Spleen (tissue), 11 donors: ENCODE measurements around the gene CCNY. TPM values are rescaled to one million over a fixed set of nuclear protein-coding genes. Genes with fewer than 3 reads are reported as not detected.

ENCODE experiments used
- DNase-seq: peaks from one replicate; pipeline ENCODE4 v3.0.0-alpha.2; 2020
- H3K27ac ChIP-seq, 8 donors: fragments of 200-600 bp; sonication (generic) in 7 of 8; 1 replicate in 4 of 8; 2 replicates in 4 of 8; pipeline versions ENCODE4 v1.5.0 to v1.8.0; 2016 to 2021; ENCODE audit warnings: inconsistent platforms in 4 of 8, mild to moderate bottlenecking in 4 of 8, moderate library complexity in 1 of 8
- H3K27me3 ChIP-seq, 7 donors: fragments of 200-600 bp; sonication (generic) in 6 of 7; replicated peaks in 1 of 7; 1 replicate in 4 of 7; 2 replicates in 3 of 7; pipeline versions ENCODE4 v1.5.0 to v1.8.0; 2016 to 2021; ENCODE audit warnings: inconsistent platforms in 3 of 7, mild to moderate bottlenecking in 1 of 7
- H3K36me3 ChIP-seq, 6 donors: fragments of 200-600 bp; sonication (generic) in 5 of 6; 1 replicate in 4 of 6; 2 replicates in 2 of 6; pipeline versions ENCODE4 v1.5.0 to v1.8.0; 2016 to 2021; ENCODE audit warnings: inconsistent platforms in 2 of 6
- H3K4me1 ChIP-seq, 6 donors: fragments of 200-600 bp; sonication (generic) in 5 of 6; 1 replicate in 3 of 6; 2 replicates in 3 of 6; pipeline versions ENCODE4 v1.5.0 to v1.8.0; 2016 to 2021; ENCODE audit warnings: inconsistent platforms in 3 of 6
- H3K4me3 ChIP-seq, 8 donors: fragments of 200-600 bp; sonication (generic) in 7 of 8; 1 replicate in 4 of 8; 2 replicates in 4 of 8; pipeline versions ENCODE4 v1.5.0 to v1.8.0; 2016 to 2021; ENCODE audit warnings: inconsistent platforms in 4 of 8, mild to moderate bottlenecking in 4 of 8, moderate library complexity in 2 of 8
- H3K9me3 ChIP-seq, 8 donors: fragments of 200-600 bp; sonication (generic) in 7 of 8; 1 replicate in 4 of 8; 2 replicates in 4 of 8; pipeline versions ENCODE4 v1.5.0 to v1.8.0; 2016 to 2021; ENCODE audit warnings: inconsistent platforms in 4 of 8
- CTCF ChIP-seq, 11 experiments: fragments of 200-600 bp in 7 of 11; fragments of 450-650 bp in 4 of 11; sonication (generic) in 4 of 11; IDR thresholded peaks in 8 of 11; conservative IDR thresholded peaks in 3 of 11; 1 replicate in 7 of 11; 2 replicates in 4 of 11; pipeline versions ENCODE4 v1.4.0 to v1.8.0; 2016 to 2021; ENCODE audit warnings: antibody characterized with exemption in 11 of 11, inconsistent platforms in 4 of 11, mild to moderate bottlenecking in 1 of 11
- POLR2A ChIP-seq, 3 donors: fragments of 450-650 bp; IDR thresholded peaks; one replicate each; pipeline ENCODE4 v1.5.1; 2017; ENCODE audit warnings: antibody characterized with exemption in 3 of 3, mild to moderate bottlenecking in 1 of 3
- POLR2AphosphoS5 ChIP-seq, 3 donors: sonication (generic); formaldehyde crosslinking; IDR thresholded peaks; one replicate each; pipeline ENCODE4 v1.5.1; 2017; ENCODE audit warnings: antibody characterized with exemption in 3 of 3
- WGBS, 5 donors: extraction: QIAGEN DNeasy Blood & Tissue Kit in 3 of 5; methylation state at CpG; one replicate each; pipeline versions ENCODE4 v1.1.5 to v1.1.7; 2013 to 2018; 5-methylcytosine and 5-hydroxymethylcytosine counted together
- intact Hi-C: fragments of 100-400 bp; cut with DNase I; formaldehyde crosslinking; loops from one replicate; pipeline ENCODE4 v1.15.0; 2023; ENCODE audit warnings: low total_unique reads
- polyA plus RNA-seq, 3 donors: library from polyadenylated mRNA; stranded (reverse); fragments of 200-250 nt; gene quantifications; one replicate each; pipeline ENCODE4 v1.2.1, GENCODE V29; 2013
- total RNA-seq, 7 donors: library from RNA; depleted of rRNA in 3 of 7; stranded (reverse); fragments of >200 nt in 3 of 7; fragmentation: NEBNext Ultra II Directional in 4 of 7; extraction: Animal tissue kit (Norgen Biotek cat#: 25700) in 4 of 7; gene quantifications; one replicate each; pipeline versions ENCODE4 v1.1.0 to v1.2.1, GENCODE V29; 2016 to 2021
- donor health status: healthy with polysubstance abuse.
- donor health status: DM: no; HTN: no; CAD: no; lungs with moderate emphysema.
- donor health status: DM: no; HTN: no; CAD: no.
- donor health status: Bipolar disorder and iron deficiency.
- donor health status: healthy.
- donor health status: DM: no; HTN: no; CAD: no.
- donor health status: DM: yes; HTN: yes; CAD: no.

CCNY gene
- total and polyA plus RNA-seq, 10 donors, result 21.1 to 83.1 (median 52.1) TPM

DNA sequence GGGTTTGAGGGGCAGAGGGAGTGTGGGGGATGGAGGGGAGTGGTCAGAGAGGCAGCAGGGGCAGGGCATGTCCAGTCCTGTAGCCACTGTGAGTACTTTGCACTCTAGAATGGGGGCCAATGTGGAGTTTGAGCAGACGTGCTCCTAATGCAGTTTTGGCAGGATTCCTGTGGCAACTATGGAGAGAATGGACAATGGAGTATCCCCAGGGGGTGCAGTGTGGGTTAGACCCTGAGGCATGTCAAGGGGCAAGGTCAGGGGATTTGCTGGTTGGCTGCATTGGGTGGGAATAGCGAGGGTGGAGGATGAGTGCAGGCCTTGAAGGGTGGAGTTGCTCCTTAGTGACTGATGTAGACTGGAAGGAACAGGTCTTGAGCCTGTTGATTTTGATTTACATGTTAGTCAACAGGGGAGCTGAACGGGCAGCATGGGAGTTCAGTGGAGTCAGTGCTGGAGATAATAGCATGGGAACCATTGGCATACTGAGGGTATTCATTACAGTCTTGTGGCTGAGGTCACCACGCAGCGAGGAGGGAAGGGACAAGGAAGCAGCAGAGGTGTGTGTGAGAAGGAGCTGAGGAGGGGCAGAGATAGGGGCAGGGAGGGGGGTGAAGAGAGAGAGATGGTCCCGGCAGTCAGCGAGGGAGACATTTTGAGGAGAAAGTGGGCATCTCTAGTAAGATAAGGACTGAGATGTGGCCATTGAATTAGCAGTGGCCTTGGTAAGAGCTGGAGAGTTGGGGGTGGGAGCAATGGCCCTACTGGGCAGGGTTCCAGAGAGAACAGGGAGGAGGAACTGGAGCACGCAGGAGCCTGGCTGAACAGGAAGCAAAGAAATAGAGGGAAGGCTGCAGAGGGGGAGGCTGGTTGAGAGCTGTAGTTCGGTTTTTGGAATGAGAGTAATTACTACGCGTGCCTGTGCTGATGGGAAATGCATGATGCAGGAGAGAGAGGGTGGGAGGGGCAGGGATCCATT is 112.7 kb downstream of the CCNY start:
- Histone ChIP-seq H3K27ac (peak overlapping the region in 6 of 8 donors; percentile 3 to 90 (median 78)), H3K27me3 (no peaks in the 10 kb centered on the region), H3K36me3 (no peaks in the 10 kb centered on the region), H3K4me1 (peaks cover 29 to 90% (median 77%) of the 10 kb centered on the region in 6 donors), H3K9me3 (peaks cover 3 to 18% (median 16%) of the 10 kb centered on the region in 8 donors), H3K4me3 (peak overlapping the region in 1 of 8 donors; percentile 45)
- intact Hi-C loops, result no loop called here
- 54 to 68% (median 58%) methylated on average over 11 of the region's 11 CpGs for WGBS, 5 donors
- no peak for TF ChIP-seq POLR2A (IDR thresholded peaks at IDR 0.05)
- no peak for TF ChIP-seq CTCF (IDR thresholded peaks at IDR 0.05 in 8 of 11, conservative IDR thresholded peaks at IDR 0.05 in 3 of 11)
- no peak for TF ChIP-seq POLR2AphosphoS5 (IDR thresholded peaks at IDR 0.05)
- no peak for DNase-seq

DNA sequence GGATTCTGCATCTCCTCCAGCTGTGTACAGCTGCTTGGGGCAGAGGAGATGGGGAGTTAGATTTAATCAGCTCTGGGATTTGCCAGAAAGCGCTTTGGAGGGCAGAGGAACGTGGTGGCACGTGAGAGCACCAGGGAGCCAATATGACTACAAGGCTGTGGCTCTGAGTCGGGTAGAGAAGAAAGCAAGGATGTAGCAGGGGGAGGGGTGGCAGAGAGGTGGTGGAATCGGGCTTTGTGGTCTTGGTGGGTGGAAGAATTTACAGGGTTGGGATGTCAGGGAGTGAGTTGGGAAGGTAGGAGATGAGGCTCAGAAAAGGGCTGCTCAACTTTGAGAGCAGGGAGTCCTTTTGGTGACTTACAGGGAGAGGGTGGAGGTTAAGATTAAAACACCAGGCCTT is 113.6 kb downstream of the CCNY start:
- H3K9me3 ChIP-seq, result peaks cover 0 to 8% (median 6%) of the 10 kb centered on the region in 8 donors
- 71 to 82% (median 78%) methylated on average over 5 of the region's 5 CpGs for WGBS, 5 donors

DNA sequence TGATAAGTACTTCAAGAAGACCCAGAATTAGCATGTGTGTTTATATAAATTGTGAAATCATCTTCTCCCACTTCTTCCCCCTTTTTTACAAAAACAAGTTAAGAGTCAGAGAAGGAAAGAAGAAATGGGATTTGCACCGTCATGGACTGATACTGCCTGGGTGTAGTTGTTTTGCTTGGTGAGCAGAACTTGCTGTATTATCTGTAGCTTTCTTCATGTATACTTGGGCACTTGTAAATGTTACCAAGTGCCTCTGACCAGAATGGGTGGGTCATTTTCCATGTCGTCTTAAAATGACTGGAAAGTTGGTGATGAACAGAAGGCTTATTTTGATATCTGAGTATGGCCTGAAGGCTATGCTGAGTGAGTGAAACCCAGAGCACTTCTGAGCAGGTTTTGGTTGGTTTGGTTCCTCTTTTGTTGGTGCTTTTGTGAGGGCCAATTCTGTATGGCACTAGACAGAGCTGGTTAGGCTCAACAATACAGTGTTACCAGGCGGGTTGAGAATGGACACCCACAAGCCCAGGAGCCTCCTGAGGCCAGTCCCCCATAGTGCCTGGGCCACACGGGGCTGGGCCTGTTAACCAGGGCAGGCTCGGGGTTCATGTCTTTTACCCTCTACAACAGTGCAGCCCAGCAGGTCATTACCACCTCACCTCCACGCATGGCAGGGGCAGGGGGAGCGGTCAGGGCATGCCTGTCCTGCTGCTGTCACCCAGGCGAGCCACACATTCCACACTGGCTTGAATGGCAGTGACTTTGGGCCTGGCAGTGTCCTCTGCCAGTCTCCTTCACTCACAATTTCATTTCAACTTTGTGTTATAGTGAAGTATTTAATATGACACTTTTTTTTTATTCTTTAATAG is 115.1 kb downstream of the CCNY start:
- intact Hi-C loops, result no loop called here
- no peak for TF ChIP-seq POLR2A (IDR thresholded peaks at IDR 0.05)
- no peak for TF ChIP-seq CTCF (IDR thresholded peaks at IDR 0.05 in 8 of 11, conservative IDR thresholded peaks at IDR 0.05 in 3 of 11)
- TF ChIP-seq POLR2AphosphoS5 (IDR thresholded peaks at IDR 0.05), result no peak
- H3K27me3 ChIP-seq, result no peaks in the 10 kb centered on the region
- DNase-seq, result no peak
- H3K27ac ChIP-seq, result peak overlapping the region in 7 of 8 donors; percentile 68 to 90 (median 74)
- no peaks in the 10 kb centered on the region for H3K9me3 ChIP-seq
- H3K36me3 ChIP-seq, result no peaks in the 10 kb centered on the region
- H3K4me1 ChIP-seq, result peaks cover 29 to 100% (median 82%) of the 10 kb centered on the region in 6 donors
- H3K4me3 ChIP-seq, result peak overlapping the region in 1 of 8 donors; percentile 41
- WGBS, 5 donors, result 66 to 79% (median 72%) methylated on average over 8 of the region's 8 CpGs

More for the DNA sequence above, 113.6 kb downstream of the CCNY start:
- no peak for DNase-seq
- Histone ChIP-seq H3K4me1 (peaks cover 29 to 100% (median 86%) of the 10 kb centered on the region in 6 donors), H3K27ac (peak overlapping the region in 6 of 8 donors; percentile 39 to 90 (median 79)), H3K4me3 (peak overlapping the region in 1 of 8 donors; percentile 45), H3K27me3 (no peaks in the 10 kb centered on the region), H3K36me3 (no peaks in the 10 kb centered on the region)
- intact Hi-C loops, result no loop called here
- TF ChIP-seq CTCF (IDR thresholded peaks at IDR 0.05 in 8 of 11, conservative IDR thresholded peaks at IDR 0.05 in 3 of 11) (no peak), POLR2AphosphoS5 (IDR thresholded peaks at IDR 0.05) (no peak), POLR2A (IDR thresholded peaks at IDR 0.05) (no peak)
